Endothelial cell of umbilical vein (primary cell): ENCODE data around the gene HOXD4. TPM values are rescaled to one million over a fixed set of nuclear protein-coding genes. Genes with fewer than 3 reads are reported as not detected.

Experiments used
- BruUV-seq: library from RNA; stranded (reverse); fragments of 400-500 nt; replicated peaks from 2 replicates; lab custom pipeline; 2021; lab: Mats Ljungman, UMichigan
- CTCF ChIA-PET: fragments of 300-600, 350-600 bp; sonication (Branson Sonifier 250); formaldehyde crosslinking; loops from one replicate; lab custom pipeline; 2021; ENCODE audit warnings: antibody characterized with exemption, inconsistent platforms; lab: Charles Lee
- POLR2A ChIA-PET: fragments of 300-600, 350-600 bp; sonication (Branson Sonifier 250); formaldehyde crosslinking; loops from one replicate; lab custom pipeline; 2021; ENCODE audit warnings: antibody characterized with exemption, inconsistent platforms; lab: Charles Lee
- DNase-seq: peaks from one replicate; pipeline ENCODE4 v3.0.0-alpha.2; 2011; ENCODE audit warnings: low read depth, low spot score
- FAIRE-seq: peaks from 2 replicates; lab custom pipeline; 2011; peaks lifted over from hg19 to GRCh38; lab: Jason Lieb, UNC
- H2AFZ ChIP-seq: 2 replicates; pipeline ENCODE4 v1.6.0; 2012; ENCODE audit warnings: low read depth, low read length, control low read depth, inconsistent platforms
- H3K27ac ChIP-seq: 2 replicates; pipeline ENCODE4 v1.5.1; 2011; ENCODE audit warnings: low read depth, mild to moderate bottlenecking, control low read depth, low read length, moderate library complexity; ENCODE audit not compliant: insufficient read depth
- H3K27me3 ChIP-seq, 2 experiments: 2 replicates each; pipeline versions ENCODE4 v1.6.0 to v1.6.1; 2011; ENCODE audit warnings: low read length in 2 of 2, mixed read lengths in 1 of 2; ENCODE audit not compliant: control insufficient read depth in 2 of 2, insufficient read depth in 2 of 2
- H3K36me3 ChIP-seq, 2 experiments: 2 replicates in 1 of 2; 3 replicates in 1 of 2; pipeline ENCODE4 v1.5.1; 2011; ENCODE audit warnings: low read length in 2 of 2, mild to moderate bottlenecking in 1 of 2, moderate library complexity in 1 of 2; ENCODE audit not compliant: control insufficient read depth in 2 of 2, insufficient read depth in 2 of 2; ENCODE audit errors: extremely low read depth in 1 of 2
- H3K4me1 ChIP-seq: 3 replicates; pipeline ENCODE4 v1.5.1; 2011; ENCODE audit warnings: mild to moderate bottlenecking, low read length; ENCODE audit not compliant: control insufficient read depth, insufficient read depth; ENCODE audit errors: extremely low read depth
- H3K4me2 ChIP-seq: 2 replicates; pipeline ENCODE4 v1.6.1; 2011; ENCODE audit warnings: low read length, control low read depth, mixed read lengths; ENCODE audit not compliant: insufficient read depth
- H3K4me3 ChIP-seq, 3 experiments: fragments of 200-600 bp in 1 of 3; sonication (generic), shearing (Covaris generic) in 1 of 3; replicated peaks in 1 of 3; 2 replicates each; pipeline ENCODE4 v1.5.1; 2011 to 2016; ENCODE audit warnings: control low read depth in 3 of 3, low read length in 3 of 3, mild to moderate bottlenecking in 2 of 3, inconsistent platforms in 1 of 3, low read depth in 1 of 3, moderate library complexity in 1 of 3; ENCODE audit not compliant: insufficient read depth in 1 of 3
- H3K79me2 ChIP-seq: 2 replicates; pipeline ENCODE4 v1.6.0; 2012; ENCODE audit warnings: low read length, inconsistent platforms; ENCODE audit not compliant: control insufficient read depth, insufficient read depth
- H3K9ac ChIP-seq: replicated peaks from 2 replicates; pipeline ENCODE3; 2011; ENCODE audit warnings: low read length, control low read depth; ENCODE audit not compliant: insufficient read depth; ENCODE audit errors: extremely low read depth
- H3K9me1 ChIP-seq: replicated peaks from 3 replicates; pipeline ENCODE4 v1.6.0; 2011; ENCODE audit warnings: mild to moderate bottlenecking, low read length; ENCODE audit not compliant: control insufficient read depth, insufficient read depth; ENCODE audit errors: extremely low read depth
- H3K9me3 ChIP-seq: replicated peaks from 2 replicates; pipeline ENCODE4 v1.5.1; 2012; ENCODE audit warnings: low read length, inconsistent platforms; ENCODE audit not compliant: control insufficient read depth, insufficient read depth
- H4K20me1 ChIP-seq: replicated peaks from 2 replicates; pipeline ENCODE3; 2011; ENCODE audit warnings: mild to moderate bottlenecking, low read length; ENCODE audit not compliant: control insufficient read depth, insufficient read depth; ENCODE audit errors: extremely low read depth
- GATA2 ChIP-seq: IDR thresholded peaks from 2 replicates; pipeline ENCODE4 v1.7.0; 2011; ENCODE audit warnings: low read depth, mild to moderate bottlenecking, moderate library complexity, mixed read lengths, low read length; ENCODE audit not compliant: insufficient read length, insufficient read depth
- MAX ChIP-seq: IDR thresholded peaks from 2 replicates; pipeline ENCODE4 v1.6.1; 2011; ENCODE audit not compliant: insufficient read depth, insufficient read length
- MYC ChIP-seq: IDR thresholded peaks from one replicate; pipeline ENCODE4 v1.6.1; 2011; ENCODE audit warnings: mild to moderate bottlenecking, low read depth, low read length
- POLR2AphosphoS5 ChIP-seq: IDR thresholded peaks from 2 replicates; pipeline ENCODE4 v1.6.1; 2012; ENCODE audit warnings: low read depth, mild to moderate bottlenecking, control low read depth, low read length, moderate library complexity; ENCODE audit not compliant: insufficient read depth
- dilution Hi-C: fragments of 300-500 bp; cut with MboI; formaldehyde crosslinking; loops from one replicate; pipeline ENCODE4 v1.15.0; 2019; ENCODE audit warnings: low sequenced_read_pairs; ENCODE audit not compliant: extremely low pct_ligation_motif_present
- intact Hi-C: fragments of 100-400 bp; cut with micrococcal nuclease; formaldehyde crosslinking; loops from one replicate; pipeline ENCODE4 v1.10.0; 2022
- polyA plus RNA-seq, 4 experiments: library from polyadenylated mRNA; depleted of rRNA in 3 of 4; stranded (reverse) in 3 of 4; unstranded in 1 of 4; fragments of >200 nt; gene quantifications; 2 replicates each; pipeline versions ENCODE4 v1.2.1 to v1.2.3, GENCODE V29; 2011 to 2012; ENCODE audit warnings: missing spikeins in 1 of 4
- total RNA-seq: library from RNA; stranded (reverse); gene quantifications from 2 replicates; pipeline ENCODE4 v1.2.3, GENCODE V29; 2021

Gene HOXD4
- total and polyA plus RNA-seq, 2 donors (not counting 3 experiments of a cell fraction or from before 2014, with no cell fraction given): 7.6 to 13.7 TPM

GRCh38 chr2:176139661-176140512 lies 11.5 kb upstream of the HOXD4 start:
- ChIA-PET POLR2A (interaction anchor here (0.7 to 2.5 kb wide), 7 partner anchors 47 to 514 kb away, joined by 3 to 13 read pairs (median 3); no protein-coding TSS in a partner anchor), CTCF (interaction anchor here (0.6 to 9.3 kb wide), 47 partner anchors 11 to 1173 kb away, joined by 3 to 338 read pairs (median 4); partner anchors contain the start of genes HOXD1, HOXD4, HOXD8 and MTX2)
- Histone ChIP-seq H3K4me1 (peaks cover 38% of the 10 kb centered on the region), H3K4me3 (peak overlapping the region in 2 of 3 experiments; percentile 73 to 91), H3K4me2 (peak overlapping the region; percentile 99), H3K9ac (peak overlapping the region; percentile 66), H3K27ac (peak overlapping the region; percentile 73), H3K9me1 (no peaks in the 10 kb centered on the region), H3K9me3 (no peaks in the 10 kb centered on the region), H3K79me2 (peaks cover 69% of the 10 kb centered on the region), H4K20me1 (no peaks in the 10 kb centered on the region), H3K36me3 (no peaks in the 10 kb centered on the region), H3K27me3 (no peaks in the 10 kb centered on the region), H2AFZ (peak overlapping the region; percentile 52)
- DNase-seq: peak; percentile 61
- intact Hi-C loops: loop anchor here (1.0 to 2.0 kb wide), 9 partner anchors 39 to 512 kb away; partner anchors contain the start of genes HOXD1 and MTX2
- no TSS peak for BruUV-seq
- FAIRE-seq: no peak
- no peak for TF ChIP-seq MYC
- no peak for TF ChIP-seq GATA2
- TF ChIP-seq MAX: no peak
- no peak for TF ChIP-seq POLR2AphosphoS5
- dilution Hi-C loops: loop anchor here (25.0 kb wide), 1 partner anchor 497 kb away; no protein-coding TSS in a partner anchor
